HG03066 (cell line): ENCODE results near the gene PNMA6E.
"Not testable (repeated sequence)": the region's sequence is repeated elsewhere in the genome, so short reads cannot be mapped to it uniquely, and the experiment has no call there.

Source experiments
- ATAC-seq: cut with Tn5 transposase; IDR thresholded peaks from one replicate; pipeline ENCODE4 v1.9.1; 2021; ENCODE audit warnings: low read depth; ENCODE audit not compliant: unreplicated experiment

PNMA6E gene

DNA sequence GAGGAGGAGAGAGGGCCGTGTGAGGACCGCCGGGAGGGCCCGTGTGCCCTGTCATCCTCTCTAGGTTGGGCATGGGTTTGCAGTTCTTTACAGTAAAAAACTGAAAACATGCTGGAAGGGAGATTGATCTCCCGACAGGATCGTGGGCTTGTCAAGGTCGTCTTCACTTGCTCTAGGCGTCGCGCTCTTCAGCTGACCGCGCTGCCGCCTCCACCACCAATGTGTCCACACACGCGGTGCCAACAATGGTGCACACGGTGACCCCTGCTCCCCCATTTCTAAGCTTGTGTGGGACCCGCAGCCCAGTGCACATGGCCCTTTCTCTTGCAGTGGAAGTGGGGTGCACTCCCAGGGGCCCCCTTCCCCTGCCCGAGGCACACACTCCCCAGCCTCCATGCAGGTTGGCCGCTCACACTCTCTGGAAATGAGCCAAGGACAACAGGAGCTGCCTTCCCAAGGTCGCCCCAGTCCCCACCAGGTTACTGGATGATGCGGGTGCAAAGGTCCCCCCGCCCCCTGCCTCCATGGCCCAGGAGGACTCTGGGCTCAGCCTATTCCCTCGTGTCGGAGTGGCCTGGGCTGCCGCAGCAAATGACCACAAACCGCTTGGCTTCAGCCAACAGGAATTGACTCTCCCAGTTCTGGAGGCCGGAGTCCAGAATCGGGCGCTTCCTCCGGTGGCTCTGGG lies 8.4 kb upstream of the PNMA6E start:
- no peak for ATAC-seq

DNA sequence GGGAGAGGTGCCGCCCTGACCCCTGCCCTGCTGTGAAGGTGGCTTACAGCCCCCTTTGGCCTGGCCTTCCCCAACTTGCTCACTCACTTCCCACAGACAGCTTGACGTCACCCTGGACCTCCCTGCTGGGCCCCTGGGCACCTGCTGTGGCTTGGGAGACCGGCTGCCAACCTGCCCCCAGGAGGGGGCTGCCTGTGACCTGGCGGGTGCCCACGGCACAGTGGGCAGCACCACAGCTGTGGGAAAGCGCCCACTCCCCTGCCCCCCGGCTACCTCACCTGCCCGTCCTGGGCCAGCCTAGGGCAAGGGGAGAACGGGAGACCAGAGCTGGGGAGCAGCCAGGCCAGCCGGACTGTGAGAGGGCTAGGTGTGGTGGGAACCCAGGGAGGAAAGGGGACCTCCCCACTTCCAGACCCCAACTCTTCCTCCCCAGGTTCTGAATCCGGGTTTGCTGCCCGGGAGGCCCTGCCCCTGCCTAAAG lies 7.8 kb upstream of the PNMA6E start:
- ATAC-seq = no peak

DNA sequence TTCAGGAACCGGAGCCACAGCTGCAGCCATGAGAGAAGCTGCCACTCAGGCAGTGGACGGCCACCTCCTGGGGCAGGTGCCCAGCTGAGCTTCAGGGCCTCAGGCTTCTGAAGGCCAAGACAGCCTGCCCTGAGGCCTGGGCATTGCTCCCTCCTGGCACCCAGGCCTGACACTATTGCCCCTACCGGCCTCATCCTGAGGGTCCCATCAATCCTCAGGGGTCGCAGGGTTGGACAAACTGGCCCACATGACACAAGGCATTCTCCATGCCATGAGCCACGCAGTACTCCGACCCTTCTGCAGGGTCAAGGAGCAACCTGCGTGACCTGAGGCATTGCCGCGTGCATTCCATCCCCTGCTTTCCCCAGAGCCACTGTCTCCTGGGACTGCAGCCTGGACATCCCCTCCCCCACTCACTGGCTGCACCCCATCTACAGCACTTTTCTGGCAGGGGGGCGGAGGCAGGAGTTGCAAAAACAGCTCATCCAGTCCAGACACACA lies 7.1 kb upstream of the PNMA6E start:
- no peak for ATAC-seq

DNA sequence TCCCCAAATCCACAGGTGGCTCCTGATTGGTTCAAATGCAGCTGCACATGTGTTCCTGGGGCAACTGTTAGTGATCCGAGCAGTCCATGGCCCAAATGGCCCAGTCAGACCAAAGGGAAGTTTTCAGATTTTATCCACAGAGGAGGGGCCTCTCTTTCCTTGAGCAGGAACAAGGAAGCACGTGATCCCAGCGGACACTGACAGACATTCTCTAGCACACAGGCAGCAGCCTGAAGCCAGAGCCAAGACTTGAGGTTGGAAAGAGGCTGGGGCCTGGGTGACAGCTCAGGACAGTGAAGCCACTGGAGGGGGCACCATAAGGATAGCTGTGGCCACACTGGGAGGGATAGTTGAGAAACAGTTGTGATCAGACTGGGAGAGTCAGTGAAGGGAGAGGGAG lies 6.6 kb upstream of the PNMA6E start:
- ATAC-seq = no peak

DNA sequence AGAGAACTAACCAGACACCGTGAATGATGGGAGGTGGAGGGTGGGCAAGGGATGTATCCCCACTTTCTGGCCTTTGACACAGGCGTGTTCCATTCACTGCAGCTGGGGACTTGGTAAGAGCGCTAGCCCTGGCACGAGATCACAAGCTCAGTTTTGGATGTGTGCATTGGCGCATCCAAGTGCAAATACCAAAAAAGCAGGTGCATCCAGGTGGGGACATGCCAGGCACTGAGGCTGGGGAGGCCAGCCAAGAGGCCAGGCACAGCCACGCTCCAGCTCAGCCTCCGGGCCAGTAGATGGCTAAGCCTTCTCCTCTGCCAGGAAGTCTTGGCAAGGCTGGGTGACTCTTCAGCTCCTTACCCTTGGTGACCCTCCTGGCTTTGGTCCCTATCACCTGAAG lies 5.8 kb upstream of the PNMA6E start:
- no peak for ATAC-seq

DNA sequence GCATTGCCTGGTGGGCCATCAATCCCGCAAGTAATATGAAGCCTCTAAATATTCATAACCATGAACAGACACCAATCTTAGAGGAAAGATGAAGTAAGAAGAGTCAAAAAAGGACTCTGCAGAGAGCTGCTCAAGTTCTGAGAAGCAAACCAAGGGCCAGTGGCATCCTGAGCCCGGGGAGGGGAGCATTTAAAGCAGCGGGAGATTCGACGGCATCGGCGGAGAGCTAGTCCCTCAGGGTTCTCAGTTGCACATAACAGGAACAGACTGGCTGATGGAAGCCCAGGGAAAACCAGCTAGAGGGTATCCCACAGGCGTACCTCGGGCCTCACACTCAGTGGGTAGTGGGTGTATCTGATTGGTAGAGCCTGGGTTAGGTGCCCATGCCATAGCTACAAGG lies 4.9 kb upstream of the PNMA6E start:
- ATAC-seq = no peak

DNA sequence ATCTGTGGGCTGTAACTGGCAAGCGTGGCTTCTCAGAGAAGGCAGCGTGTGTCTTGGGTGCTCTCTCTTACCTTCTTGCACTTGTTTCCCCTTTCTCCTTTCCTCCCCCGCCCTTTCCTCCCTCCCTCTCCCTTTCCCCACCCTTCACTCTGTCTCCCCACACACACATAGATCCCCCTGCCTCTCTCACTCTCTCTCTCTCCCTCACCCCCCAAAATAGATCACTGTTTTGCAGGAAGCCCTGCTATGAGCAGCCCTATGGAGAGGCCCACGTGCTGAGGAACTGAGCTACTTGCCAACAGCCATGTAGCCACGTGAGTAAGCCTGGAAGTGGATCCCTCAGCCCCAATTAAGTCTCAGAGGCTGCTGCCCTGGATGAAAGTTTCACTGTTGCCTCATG lies 4.3 kb upstream of the PNMA6E start:
- ATAC-seq = no peak

DNA sequence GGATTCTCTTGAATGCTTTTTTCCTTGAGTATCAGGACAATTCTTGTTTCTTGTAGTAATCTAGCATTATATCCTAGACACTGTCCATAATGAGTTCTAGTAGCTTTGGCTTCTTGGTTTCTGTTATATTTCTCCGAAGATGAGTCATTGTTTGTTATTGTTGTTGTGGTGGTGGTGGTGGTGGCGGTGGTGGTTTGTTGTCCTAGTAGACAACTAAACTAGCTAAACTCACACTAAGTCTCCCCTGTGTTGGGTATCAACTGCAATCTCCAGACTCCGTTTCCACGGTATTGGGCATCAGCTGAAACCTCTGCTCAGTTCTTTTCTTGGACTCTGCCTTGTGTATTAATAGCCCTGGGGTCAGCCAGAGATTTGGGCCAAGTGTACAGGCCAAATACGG lies 3.2 kb upstream of the PNMA6E start:
- ATAC-seq = not testable (repeated sequence)

DNA sequence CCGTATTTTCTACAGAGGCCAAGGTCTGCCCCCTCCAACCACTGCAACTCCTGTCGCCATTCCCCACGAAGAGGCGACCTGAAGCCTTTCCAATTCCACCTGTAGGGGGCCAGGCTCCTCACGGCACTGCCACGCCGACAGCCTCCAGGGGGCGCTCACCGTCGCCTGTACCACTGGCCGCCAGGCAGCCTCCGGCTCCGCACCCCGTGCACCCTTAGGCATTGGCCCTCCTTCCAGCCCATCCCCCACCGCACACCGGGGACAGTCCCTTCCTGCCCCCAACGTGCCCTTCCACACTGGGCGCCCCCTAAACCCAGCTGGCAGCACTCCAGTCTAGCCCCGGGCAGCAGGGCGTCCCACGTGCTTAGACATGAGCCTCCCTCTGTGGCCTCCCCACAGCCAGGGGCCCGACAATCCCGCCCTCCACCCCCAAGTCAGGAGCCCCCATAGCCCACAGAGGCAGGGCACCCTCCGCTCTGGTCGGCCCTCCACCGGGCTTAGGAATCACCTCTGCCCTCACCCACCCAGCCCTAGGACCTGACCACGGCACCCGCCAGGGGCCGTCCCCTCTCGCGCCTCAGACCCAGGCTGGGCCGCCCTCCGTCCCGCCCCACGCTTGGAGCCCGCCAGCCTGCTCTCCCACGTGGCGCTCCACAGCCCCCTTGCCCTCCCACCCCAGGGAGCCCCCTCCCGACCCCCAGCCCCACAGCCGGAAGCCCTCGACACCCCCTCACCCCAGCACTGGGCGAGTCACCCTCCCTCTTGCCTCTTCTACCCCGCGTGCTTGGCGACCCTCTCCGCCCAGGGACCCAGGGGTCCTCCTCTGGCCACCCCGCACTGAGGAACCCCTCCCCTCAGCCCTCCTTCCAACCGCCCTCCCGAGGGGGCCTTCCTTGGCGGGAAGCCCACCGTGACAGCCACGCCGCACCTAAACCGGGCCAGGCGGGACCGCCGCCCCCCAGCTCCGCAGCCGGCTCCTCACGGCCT lies 711 bp downstream of the PNMA6E start:
- ATAC-seq = no peak

DNA sequence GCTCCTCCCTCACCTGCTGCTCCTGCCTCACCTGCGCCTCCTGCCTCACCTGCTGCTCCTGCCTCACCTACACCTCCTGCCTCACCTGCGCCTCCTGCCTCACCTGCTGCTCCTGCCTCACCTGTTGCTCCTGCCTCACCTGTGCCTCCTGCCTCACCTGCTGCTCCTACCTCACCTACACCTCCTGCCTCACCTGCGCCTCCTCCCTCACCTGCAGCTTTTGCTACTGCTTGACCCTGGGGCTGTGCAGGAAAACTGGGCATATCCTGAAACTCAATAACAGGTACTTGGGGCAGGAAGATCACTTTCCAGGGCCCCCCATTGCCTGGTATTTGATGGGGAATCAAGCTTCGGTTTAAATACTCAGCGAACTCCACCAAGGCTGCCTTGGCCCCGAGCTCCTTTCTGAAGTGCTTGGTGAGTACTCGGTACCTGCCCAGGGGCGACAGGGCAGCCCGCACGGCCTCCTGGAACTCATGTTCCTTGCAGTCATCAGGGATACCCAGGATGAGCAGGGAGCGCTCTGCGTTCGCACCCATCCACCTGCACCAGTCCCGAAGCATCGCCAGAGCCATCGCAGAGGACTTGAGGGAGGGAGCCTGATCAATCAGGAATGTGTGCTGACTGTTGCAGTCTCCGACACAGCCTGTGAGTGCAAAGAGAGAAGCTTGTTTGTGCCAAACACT lies 2.7 kb downstream of the PNMA6E start:
- ATAC-seq = no peak

DNA sequence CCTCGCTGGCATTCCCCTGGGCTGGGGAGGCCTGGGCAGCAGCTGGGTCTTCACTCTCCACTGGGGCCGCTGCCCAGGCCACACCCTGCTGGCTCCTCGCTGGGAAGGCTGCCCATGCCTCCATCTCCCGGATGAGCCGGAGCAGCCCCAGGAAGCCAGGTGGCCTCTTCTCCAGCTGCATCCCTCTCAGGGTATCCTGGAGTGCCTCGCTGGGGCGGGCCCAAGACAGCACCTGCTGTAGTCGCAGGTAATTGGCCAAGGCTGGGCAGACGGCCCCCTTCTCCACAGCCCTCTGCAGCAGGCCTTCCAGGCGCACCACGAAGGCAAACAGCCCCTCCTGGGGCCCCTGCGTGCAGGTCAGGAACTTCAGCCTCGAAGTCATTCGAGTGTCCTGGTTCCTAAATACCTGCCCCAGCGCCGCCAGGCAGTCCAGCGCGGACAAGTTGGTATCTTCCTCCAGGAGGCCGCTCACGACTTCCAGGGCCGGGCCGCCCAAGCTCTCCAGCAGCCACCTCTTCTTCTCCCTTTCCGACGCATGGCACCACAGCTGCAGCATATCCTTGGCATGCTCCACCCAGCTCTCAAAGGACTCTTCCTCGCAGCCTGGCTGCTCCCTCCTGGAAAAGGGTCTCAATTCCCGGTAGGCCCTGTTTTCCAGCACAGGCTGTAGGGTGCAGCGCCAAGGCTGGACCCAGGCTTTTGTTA lies 3.7 kb downstream of the PNMA6E start:
- ATAC-seq = no peak

DNA sequence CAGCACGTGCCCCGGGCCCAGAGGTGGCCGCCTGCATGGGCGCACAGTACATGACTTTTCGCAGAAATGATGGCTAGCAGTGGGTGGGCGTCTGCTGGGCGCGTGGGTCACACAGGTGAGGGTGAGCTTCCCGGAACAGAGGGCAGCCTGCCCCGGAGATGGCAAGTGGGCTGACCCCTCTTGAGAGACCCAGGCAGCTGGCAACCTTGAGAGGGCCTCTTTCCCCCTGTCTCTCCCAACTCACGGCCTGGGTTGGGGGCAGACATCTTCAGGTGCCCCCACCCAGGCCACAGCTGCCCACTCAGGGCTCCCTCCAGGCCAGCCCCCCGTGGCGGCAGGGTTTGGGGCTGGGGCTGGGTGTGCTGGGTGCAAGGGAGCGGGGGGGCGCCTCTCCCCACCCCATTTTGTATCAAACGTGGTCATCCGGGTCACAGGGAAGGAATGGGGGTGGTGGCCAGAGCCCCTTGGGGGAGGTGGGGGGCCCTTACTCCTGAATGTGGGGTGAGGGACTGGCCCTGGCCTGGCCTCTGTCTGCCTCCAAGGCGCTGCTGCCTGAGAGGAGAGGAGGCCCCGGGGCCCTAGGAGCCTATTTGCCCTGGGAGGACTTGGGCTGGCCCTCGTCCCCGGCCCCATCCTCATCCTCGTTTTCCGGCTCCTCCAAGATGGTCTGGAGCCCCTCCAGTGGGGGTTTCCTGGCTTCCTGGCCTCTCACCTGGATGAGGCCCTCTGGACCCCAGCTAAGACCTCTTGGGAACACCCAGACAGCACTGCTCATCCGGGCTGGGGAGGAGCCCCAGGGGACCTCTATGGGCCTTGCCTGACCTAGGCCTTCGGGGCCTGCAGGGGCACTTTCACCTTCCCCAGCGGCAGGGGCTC lies 4.6 kb downstream of the PNMA6E start:
- ATAC-seq = no peak

DNA sequence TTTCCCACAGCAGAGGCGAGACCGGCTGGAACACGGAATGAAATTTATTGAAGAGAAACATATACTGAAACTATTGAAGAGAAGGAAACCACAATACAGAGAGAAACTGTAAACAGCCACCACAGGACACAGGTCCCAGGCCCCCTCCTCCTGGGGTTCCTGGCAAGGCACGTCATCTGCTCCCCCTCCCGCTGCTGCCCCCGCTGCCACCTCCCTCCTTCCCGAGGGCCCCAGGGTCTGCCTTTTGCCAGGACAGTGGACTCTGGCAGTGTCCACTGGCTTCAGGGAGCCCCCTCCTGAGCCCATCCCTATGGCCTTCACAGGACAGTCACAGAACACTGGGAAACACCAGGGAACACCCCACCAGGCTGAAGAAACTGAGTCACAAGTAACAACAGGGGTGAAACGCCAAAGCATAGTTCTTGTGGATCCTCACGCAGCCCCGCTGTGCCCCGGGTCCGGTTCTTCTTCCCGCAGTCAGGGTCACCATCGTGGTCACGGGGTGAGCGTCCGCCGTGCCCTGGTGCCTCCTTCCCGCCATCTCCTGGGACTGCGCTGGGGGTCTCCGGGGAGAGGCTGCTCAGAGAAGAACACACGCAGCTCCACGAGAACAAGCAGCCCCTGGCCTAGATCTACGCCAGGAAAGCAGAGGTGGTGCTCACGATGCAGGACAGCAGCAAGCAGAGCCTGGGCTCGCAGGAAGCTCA lies 5.4 kb downstream of the PNMA6E start:
- ATAC-seq = no peak

DNA sequence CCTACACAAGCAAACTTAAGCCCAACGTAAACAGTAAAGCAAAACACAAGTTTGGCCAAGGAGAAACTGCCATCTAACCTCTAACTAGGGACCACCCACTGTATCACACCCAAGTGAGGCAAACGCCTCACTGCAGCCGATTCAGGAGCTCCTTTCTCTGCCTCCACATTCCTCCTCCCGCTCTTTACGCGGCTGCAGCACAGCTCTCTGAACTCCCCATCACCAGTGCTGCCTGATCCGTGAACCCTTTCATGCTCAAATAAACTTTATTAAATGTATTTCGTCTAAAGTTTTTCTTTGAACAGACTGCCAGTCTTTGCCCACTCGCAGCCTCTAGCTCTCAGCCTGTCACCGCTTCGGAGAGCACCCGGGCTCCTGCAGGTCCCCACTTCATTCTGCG lies 6.5 kb downstream of the PNMA6E start:
- ATAC-seq = no peak

DNA sequence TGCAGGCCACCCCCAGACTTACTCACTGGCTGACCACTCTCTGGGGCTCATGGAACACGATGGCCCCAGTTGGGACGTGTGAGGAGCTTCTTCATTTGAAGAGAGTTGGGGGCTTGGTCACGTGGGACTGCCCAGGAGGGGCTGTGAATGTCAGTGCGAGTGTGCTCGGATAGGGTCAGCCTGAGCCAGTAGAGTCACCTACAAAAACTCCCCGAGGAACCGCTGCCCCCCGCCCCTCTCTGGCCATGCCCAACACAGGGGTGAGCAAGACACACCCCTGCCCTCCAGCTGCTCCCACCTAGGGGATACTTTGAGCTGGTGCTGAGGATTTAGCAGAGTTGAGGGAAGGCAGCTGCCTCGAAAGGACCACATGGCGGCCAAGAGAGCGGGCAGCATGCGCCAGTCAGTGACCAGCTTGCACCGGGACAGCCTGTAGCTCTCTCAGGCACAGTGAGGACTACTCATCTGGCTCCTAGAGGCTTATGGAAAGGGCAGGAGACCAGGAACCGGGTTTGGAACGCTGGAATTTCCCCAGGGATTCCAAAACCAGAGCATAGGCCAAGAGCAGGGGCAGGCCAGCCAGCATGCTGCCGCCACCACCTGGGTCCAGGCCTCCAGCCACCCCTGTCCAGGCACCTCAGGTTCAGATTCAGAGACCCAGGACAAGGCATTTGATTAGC lies 8.4 kb downstream of the PNMA6E start:
- ATAC-seq = no peak

DNA sequence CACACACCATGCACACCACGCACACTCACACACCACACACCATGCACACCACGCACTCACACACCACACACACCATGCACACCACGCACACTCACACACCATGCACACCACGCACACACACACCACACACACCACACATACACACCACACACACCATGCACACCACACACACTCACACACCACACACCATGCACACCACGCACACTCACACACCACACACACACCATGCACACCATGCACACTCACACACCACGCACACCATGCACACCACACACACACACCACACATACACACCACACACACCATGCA lies 11.7 kb downstream of the PNMA6E start:
- not testable (repeated sequence) for ATAC-seq

DNA sequence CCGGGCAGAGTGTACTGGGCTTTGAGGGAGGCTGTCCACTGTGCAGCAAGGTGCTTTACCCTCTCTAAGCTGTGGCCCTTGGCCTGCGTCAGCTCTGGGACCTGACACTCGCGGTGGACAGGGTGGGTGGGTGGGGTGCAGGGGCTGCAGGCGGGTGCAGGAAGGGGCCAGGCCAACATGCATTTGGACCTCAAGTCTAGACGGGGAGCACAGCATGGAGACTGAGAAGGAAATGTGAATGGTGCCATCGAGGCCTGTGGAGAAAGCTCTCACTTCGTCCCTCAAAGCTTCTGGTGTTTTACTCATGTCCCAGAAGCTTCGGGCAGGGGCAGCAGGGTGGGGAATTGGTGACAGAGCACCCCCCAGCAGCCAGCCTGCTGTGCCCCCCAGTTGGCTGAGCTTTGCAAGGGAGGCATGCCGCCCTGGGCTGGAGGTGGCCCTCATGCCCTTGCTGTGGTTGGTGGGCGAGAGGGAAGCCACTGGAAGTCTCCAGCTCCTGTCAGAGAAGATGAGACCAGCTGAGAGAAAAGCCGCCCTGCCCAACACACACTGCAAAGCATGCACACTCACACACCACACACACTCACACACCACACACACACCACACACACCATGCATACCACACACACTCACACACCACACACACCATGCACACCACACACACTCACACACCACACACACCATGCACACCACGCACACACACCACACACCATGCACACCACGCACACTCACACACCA lies 12.3 kb downstream of the PNMA6E start:
- no peak for ATAC-seq
